CD4-positive, alpha-beta T cell treated with Interleukin-4 for 1 hour (primary cell): Measurements from ENCODE around the gene STARD3NL.
A peak's percentile ranks its signal among the peaks of the same experiment; 100 is the strongest.

Experiments used
- DNase-seq, 2 donors: peaks; one replicate each; pipeline ENCODE4 v3.0.0-alpha.2; 2020 to 2022

STARD3NL gene

DNA sequence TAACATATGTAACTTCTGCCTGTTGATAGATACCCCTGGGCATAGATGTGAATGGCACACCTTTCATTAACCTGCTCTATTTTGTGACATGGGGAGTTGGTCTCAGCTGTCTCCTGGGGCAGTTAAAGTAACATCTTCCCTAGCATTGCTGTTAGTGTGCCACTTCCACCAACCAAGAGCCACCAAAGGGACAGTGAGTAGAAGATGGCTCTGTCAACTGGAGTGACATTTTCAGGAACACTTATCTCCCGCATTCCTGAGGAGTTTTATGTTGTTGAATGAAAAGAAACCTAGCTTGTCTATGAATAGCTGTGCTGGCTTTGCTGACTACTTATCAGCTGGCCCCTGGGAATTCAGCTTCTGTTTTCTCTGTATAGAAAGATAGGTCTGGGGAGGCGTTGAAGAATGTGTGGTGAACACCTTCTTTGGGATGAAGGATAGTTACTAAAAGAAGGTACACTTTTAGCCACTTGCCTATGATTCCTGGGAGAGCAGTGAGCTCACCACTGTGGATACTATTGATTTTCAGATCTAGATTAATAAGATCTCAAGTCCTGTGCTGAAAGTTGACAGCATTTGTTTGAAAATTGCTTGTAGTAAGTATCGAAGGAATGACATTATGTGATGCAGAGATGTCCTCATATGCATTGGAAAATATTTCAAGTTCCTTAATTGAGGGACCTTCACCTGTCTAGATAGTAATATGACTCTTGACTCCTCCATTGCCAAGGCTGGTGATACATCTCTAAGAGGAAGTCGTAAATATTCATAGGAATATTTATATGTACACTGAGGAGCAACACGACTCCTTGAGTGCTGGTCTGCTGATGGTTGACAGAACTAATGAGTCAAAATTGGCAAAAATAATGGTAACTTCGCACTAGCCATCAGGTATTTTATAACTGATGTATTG is 7.6 kb downstream of the STARD3NL start:
- no peak for DNase-seq

DNA sequence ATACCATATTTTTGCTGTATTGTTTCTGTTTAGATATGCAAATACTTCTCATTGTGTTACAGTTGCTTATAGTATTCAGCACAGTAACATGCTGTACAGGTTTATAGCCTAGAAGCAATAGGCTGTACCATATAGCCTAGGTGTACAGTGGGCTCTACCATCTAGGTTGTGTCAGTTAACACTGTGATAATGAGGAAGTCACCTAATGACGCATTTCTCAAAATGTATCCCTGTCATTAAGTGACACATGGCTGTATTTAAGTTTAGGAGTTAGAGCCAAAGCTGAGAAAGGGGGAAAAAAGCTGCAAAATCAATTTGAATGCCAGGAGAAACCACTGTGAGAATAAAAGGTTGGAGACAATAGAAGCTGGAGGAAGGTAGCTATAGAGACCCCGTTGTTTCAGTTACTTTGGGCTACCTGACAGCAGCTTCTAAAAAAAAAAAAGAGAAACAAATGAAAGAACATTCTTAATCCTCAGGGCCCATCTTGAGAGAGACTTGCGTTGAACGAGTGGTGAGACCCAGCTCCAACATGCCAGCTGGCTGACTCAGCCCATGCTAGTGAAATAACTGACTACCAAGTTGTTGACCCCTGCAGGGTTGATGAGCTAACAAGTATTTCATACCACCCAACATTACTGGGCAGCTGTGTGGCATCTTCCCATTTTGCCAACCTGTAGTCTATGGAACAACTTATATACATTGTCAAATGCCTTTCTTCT is 8.7 kb downstream of the STARD3NL start:
- no peak for DNase-seq

DNA sequence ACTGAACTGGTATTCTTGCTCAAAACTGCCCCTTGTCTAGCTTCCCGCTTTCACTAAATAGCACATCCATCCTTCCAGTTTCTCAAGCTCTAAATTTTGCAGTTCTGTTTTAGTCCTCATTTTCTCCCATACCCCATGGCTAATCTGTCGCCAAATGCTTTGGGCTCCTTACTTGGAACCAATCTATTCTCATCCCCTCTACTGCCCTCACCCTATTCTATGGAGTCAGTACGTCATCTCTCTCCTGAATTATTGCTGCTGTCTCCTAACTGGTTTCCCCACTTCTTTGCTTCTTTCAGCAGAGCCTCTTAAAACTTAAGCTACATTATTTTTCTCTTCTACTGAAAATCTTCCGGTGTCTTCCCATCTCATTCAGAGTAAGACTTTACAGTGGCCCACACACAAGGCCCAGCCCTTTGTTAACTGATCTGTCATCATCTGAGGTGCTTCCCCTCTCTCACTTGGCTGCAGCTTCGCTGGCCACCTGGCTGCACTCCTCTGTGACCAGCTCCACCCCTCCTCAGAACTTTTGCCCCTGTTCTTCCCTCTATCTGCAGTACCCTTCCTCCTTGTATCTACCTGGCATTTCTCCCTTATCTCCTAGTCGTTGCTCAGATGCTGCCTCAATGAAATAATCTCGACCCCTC is 9.9 kb downstream of the STARD3NL start:
- no peak for DNase-seq

DNA sequence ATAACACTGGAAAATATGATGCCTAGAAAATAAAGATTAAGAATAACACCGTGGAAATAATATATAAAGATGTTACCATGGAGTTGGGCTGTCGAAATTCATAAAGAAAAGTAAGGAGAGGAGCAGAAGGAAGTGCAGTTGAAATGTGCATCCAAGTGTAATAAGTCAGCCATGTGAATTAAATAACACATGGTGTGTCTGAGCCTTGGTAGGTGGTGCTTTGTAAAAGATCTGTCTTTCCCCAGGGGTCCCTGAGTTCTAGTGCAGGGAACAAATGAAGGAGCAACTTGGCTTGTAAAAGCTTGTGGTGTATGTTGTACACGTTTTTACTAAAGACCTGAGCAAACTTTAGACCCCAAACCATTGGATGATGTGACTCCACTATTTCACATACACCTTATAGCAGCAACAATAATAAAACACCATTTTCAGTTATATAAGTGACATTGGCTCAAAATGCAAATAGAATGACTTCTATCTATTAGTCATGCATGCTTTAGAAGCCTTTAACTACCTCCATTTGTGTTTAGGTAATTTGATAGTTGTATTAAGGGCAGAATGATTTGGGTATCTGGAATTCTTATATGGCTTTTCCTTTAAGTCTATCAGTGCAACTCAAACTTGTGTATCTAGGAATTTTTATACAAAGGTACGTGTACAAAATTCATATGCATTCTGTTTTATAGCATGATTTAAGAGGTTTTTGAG is 11.3 kb downstream of the STARD3NL start:
- no peak for DNase-seq

DNA sequence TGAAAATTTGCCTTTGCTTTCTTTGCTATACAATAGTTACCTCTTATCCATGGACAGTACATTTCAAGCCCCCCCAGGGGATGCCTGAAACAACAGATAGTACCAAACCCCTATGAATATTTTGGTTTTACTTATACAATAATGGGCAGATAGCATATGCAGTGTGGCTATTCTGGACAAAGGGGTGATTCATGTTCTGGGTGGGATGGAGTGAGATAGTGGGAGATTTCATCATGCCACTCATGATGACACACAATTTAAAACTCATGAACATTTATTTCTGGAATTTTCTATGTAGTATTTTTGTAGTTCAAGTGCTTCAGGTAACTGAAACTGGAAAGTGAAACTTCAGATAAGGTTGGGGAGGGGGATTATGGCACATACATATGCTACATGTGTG is 12.0 kb downstream of the STARD3NL start:
- DNase-seq: no peak

DNA sequence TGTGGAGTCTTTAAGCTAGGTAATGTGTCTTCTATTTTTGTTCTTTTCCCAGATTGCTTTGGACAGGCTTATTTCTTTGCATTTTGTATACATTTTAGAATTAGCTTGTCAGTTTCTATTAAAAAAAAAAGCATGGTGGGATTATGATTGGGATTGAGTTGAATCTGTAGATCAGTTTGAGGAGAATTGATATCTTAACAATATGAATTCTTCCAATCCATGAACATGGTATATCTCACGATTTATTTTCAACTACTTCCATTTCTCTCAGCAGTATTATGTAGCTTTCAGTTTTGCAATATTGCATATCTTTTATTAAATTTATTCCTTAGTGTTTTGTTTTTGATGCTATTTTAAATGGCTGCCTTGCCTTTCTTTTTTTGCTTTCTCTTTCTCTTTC is 13.7 kb downstream of the STARD3NL start:
- no peak for DNase-seq

DNA sequence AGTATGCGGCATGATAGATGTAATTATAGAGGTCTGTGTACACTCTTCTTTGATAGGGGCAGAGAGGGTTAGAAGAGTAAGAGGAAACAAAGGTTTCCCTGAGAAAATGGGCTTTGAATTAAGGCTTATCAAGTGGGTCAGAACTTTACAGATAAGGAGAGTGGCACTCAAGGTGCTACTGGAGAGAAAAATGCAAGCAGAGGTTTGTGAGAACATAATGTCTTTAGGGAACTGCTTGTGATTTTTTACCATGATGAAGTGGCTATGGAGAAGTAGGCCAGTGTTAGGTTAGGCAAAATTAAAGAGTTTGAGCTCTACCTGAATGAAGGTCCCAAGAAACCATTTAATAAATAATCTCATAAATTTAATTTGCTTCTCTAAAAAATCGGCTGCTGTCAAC is 14.3 kb downstream of the STARD3NL start:
- no peak for DNase-seq

DNA sequence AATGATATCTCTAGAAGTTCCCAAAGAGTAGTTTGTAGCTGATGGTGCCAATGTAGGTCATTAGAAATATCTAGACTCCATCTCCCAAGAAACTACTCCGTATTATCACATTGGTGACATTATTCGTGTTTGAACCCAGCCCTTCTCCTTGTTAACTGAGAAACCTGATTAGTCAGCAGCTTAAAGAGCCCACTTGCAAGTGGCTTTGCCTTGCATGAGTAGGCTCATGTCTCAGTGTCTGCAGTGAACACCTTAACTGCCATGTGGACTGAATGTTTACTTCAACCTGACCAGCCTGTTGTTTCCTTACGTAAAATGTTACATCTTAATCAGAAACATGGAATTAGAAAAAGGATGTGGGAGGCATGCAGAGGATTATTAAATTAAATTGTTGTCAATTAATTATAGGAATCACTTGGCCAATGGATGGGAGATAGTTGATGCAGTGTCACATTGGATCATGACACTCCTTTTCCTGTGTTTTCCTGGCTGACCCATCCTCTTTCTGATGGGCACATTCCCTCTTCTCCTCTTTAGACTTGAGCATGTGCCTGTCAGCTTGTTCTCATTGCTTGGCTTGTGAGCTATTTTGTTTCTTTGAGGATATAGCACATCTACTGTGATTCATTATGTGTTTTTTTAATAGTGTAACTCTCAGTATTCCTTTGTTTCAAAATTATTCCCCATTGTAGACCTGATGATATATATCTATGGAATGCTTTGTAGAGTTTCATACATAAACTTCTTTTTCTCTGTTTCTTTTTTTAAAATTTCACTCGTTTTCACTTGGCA is 18.0 kb downstream of the STARD3NL start:
- DNase-seq: no peak

DNA sequence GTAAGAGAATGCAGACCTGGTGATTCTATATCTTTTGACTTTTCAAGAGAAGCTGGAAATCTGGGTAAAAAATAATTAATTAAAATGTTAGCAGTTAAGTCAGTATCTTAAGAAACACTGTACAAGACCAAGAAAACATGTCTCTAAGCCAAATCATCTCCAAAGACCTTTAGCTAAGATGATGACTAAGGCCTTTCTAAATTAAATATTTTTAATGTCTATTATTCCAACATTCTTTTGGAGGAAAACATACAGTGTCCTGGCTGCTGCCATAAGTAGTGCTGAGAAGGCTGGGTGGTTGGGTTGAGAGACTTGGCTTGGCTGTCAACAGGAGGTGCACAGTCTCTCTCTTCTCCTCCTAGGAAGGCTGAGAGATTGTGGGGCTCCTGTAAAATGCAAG is 20.3 kb downstream of the STARD3NL start:
- DNase-seq: no peak

DNA sequence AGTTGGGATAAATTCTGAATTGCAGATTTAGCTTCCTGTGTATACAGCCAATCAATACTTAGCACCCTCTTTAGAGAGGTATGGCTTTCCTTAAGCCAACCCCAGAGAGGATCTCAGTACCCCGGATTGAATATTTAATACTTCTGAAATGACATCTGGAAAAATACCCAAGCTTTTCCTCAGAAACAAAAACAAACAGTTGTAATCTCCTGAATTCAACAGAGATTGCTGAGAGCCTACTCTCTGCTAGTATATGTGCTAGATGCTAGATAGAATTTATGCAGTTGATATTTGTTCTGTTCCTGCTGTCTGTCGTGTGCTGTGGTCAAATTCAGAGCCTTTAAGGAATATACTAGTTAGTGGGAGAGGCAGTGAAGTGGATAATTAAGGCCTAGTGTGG is 21.1 kb downstream of the STARD3NL start:
- no peak for DNase-seq

DNA sequence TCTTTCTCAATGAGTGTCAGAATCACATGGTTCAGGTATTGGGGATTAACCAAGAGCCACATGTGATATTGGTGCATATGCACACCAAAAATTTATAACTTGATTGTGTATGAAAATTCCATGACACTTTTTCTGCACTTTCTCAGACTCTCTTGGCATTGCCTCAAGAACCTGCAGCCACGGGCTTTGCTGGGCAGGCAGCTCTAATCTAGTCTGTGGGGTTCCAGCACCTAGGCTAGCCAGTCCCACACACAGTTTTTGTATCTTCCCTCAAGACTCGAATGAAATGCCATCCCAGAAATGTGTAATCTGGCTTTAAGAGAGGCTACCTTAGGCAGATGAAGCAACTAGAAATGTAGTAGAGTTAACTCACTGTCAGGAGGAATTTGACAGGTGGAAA is 21.7 kb downstream of the STARD3NL start:
- DNase-seq: no peak

DNA sequence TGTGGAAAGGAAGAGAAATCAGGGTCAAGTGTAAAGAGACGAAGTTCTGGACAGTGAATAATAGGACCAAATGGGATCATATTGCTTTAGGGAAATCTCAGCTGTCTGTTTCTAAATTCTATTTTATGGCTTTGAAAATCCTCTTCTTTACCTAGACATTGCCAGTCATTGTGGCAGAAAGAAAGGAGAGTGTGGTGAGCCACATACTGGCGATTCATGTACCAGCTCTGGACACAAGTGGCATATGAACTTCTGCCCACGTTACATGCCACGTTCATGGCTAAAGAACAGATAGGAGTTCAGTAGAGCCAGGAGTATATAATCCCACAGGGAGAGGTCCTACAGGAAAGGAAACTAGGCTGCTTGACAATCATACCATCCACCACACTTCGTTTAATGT is 28.0 kb downstream of the STARD3NL start:
- DNase-seq: no peak

DNA sequence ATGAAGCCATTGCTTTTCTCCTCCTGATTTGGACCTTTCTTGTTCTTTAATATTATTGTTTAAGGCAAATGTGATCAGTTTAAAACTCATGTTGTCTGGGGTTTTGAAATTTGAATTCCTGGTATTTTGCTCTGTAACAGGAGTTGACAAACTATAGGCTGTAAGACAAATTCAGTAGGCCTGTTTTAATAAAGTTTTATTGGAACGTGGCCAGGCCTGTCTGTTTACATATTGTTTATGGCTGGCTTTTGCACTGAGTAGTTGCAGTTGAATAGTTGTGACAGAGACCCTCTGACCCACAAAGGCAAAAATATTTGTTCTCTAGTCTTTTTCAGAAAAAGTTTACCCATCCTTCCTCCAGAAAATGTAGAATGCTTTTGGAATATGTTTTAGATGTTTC is 29.8 kb downstream of the STARD3NL start:
- no peak for DNase-seq

DNA sequence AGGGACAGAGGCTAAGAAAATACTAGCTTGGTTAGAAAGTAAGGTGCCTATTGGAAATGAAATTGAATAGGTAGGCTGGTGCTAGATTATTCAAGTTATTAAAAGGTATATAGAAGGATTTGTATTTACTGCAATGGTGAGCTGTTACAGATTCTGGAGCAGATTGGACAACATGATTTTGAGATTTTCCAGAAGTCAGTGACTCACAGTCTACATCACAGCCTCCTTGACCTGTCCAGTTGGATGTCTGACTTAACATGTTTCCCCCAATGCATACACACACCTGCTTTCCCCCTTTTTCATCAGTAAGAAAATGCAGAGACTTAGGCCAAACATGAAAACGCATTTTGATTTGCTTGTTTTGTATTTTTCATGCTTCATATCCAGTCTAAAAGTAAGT is 33.4 kb downstream of the STARD3NL start:
- DNase-seq: no peak

DNA sequence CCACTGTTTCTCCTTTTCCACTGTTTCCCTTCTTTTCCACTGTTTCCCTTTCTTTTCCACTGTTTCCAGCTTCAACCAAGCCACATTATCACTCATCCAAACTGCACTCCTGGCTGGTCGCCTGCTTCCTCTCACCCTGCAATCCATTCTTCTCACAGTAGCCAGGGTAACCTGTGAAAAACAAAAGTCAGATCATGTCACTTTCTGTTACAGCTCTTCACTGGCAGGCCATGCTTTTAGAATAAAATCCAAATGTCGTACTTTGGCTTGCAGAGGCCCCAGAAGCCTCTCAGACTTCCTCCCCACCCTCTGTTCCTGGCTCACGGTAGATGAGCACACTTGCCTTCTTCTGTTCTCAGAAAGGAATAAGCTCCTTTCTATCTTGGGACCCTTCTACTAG is 33.9 kb downstream of the STARD3NL start:
- DNase-seq: no peak

DNA sequence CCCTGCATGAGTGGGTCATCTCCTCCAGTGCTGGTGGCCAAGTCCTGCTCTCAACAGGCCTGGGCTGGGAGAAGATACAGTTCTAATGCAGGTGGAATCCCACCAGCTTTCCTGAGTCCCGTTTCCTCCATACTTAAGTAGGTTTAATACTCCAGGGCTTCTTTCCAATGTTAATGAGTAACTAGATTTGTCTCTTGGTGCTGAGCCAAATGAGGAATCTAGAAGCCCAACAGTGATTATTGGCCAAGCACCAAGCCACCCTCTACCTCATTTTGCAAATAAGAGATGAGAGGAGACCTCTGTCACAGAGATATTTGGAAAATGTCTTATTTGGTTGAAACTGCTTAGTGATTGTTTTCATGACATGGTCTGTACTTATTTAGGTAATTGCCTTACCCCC is 37.1 kb downstream of the STARD3NL start:
- DNase-seq: no peak

DNA sequence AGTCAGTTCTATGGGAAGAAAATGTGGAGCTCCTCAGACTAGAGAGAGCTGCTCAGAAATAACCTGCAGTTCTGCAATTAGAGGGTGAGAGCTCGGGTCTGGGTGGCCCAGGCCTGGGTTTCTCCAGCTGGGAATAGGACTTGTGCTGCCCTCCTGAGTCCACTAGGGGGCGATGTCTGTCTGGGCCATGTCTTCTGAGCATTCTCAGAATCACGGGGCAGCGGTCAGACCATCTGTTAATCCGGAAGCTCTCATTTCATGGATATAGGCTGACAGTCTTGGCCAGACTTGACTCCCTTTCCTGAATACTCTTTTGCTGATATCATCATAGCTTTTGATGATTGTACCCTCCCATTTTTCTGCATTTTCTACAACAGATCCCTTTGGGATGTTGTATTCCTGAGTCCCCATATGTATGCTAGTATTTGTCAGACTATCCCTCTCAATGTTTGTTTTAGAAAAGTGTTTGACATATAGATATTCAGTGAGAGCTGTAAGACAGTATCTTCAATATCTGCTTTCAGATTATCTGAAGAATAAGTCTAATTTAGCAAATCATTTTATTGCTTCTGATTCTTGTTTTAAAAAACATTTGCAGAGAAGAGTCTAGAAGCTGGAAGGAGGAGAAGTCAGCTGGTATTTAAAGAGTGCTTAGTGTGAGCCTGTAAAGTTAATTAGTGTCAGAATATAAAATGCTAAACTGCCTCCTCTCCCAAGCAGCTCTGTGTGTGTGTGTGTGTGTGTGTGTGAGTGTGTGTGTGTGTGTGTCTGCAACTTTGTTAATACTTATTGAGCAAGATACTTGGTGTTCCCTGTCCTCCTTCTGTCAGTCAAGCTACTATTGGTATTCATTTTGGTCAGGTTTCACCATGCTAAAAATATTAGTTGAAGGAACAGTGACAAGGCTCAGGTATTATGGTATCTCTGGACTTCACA is 38.0 kb downstream of the STARD3NL start:
- peak; percentile 83 to 86 for DNase-seq

DNA sequence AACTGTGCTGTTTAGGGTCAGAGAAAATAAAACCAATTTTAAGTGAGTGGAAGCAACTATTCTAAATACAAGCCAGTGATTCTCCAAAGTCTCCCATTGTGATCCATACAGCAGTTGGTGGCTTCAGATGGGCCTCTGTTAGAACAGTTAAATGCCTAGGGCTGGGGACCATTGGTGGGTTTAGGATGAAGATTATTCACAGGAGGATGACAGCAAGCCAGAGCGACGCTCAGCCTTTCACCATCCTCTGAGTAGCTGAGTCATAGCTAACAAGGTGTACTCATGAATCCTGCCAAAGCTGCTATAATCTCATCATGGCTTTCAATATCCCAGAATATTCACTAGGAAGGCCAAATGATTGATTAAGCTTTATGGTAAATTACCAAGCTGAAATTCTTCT is 39.6 kb downstream of the STARD3NL start:
- no peak for DNase-seq

DNA sequence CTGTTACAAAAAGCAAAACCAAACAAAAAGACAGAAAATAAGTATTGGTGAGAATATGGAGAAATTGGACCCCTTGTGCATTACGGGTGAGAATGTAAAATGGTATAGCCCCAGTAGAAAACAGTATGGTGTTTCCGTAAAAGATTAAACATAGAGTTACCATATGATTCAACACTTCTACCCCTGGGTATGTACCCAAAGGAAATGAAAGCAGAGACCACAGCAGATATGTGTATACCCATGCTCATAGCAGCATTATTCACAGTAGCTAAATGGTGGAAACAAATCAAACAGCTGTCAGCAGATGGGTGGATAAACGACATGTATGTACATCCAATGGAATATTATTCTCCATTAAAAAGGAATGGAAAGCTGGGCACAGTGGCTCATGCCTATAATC is 42.4 kb downstream of the STARD3NL start:
- DNase-seq: peak in 1 of 2 donors; percentile 53

DNA sequence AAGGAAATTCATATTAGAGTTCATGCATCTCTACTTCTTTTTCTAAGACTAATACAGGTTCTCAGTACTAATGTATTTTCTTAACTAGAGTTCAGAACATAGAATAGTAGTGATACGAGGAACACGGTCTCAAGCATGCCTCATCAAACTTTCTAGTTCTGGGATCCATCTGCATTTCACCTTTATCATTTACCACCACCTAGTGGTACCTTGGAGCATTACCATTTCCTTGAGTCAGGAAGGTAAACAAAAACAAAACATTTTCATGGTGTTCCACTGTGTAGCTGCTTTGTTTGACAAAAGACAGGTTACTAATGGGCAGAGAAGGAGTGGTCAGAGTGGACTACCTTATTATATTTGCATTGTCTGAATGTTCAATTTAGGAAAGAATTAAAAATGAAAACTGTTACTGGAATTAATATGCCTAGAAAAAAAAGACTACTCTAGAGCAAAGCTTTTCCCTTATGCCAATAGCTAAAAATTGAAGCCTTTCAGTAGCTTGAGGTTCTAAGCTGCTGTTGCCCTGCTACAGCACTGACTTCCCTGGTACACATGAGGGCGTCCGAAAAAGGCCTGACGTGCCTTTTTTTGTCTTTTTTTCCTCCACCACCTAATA is 44.5 kb downstream of the STARD3NL start:
- peak in 1 of 2 donors; percentile 81 for DNase-seq

DNA sequence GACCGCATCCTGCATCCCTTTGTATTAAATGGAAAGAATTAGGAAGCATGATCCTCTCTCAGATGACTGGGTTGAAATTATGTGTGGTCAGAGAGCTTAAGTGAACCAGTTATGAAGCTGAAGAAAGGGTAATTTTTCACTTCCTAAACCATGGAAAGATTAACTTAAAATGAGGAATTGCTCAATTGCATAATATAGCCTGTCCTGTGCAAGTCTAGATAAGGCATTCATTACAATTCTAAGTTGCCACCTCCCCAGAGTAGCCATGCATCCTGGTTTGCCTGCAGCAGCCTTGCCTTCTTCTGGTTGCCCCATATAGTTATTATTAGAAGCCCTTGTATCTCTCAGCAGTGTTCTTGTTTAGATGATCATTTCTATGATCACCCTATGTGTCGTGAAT is 45.3 kb downstream of the STARD3NL start:
- DNase-seq: no peak
